Esophagus mucosa (tissue), 1 donor: ENCODE data around the gene RASL12. TPM values are rescaled to one million over a fixed set of nuclear protein-coding genes. Genes with fewer than 3 reads are reported as not detected.
A peak's percentile ranks its signal among the peaks of the same experiment; 100 is the strongest.

Experiments used
- ATAC-seq: fragments of 200-7000 bp; cut with Tn5 transposase; one replicate; pipeline ENCODE4 v1.9.1; 2020
- total RNA-seq: library from RNA; stranded (reverse); gene quantifications from one replicate; pipeline ENCODE4 v1.2.4, GENCODE V29; 2023
- donor health status: DM: yes; HTN: yes; CAD: no.

The RASL12 gene
- total RNA-seq, 1 donor from 2014 or later, result 1.5 TPM

DNA sequence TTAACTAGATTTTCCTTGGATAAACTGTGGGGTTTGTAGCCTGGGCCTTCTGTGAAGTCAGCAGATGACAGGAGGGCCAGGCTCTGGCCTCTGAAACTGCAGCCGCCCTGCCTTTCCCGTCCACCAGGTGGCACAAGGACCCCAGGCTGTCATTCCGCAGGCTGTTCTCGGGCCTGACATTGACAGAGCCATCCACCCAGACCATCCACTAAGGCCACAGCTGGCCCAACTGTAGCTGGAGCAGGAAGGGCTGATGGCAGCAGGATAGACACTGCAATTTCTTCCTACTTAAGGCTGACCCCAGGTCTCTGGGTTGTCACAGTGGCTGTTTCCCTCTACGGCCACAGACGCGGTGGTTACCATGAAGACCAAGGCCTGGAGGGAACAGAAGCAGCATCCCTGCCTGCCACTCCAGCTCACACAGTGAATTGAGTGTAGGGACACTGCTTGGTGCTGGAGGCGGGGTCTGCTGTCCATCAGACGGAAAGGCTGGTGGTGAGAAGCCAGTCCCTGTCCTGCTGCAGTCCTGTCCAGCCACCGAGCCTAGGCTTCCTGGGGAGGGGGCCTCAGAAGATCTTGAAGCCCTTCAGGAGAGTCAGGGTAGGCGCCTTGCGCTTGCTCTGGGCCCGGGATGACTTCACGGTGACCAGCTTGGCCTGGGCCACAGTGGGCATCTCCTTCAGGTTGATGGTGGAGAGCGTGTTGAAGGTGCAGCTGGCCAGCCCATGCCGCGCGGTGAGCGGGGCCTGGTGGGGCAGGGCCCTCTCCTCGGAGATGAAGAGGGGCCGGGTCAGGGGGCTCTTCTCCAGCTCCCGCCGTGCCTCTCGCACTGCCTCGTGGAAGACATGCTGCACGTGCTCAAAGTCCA lies 13.2 kb downstream of the RASL12 start:
- peak; percentile 67 for ATAC-seq

DNA sequence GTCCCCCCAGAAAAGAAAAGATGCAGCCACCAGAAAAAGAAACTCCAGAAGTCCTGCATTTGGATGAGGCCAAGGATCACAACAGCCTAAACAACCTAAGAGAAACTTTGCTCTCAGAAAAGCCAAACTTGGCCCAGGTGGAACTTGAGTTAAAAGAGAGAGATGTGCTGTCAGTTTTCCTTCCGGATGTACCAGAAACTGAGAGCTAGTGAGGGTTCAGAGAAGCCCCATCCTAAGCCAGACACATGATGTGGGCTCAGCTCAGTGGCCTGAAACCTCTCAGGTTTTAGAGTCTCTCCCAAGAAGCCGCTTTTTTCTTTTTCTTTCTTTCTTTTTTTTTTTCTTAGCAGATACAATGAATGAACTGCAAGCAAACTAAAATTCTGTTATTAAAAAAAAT lies 14.8 kb downstream of the RASL12 start:
- ATAC-seq, result no peak

DNA sequence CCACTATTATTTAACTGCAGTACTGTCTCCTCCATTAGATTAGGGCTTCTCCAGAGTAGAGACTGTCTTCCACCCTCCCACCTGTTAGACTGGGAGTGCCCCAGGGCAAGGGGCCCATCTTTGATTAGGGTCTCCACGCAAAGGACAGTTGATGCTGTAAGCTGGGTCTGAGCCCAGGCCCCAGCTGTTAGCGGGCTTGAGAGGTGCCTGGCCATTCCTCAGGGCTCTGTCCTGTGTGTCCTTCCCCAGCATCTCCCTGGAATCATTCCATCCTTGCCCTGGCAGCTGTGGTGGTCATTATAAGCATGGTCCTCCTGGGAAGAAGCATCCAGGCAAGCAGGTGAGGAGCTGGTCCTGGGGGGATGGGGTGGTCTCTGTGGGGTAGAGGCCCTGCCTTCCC lies 16.5 kb downstream of the RASL12 start:
- ATAC-seq, result no peak

DNA sequence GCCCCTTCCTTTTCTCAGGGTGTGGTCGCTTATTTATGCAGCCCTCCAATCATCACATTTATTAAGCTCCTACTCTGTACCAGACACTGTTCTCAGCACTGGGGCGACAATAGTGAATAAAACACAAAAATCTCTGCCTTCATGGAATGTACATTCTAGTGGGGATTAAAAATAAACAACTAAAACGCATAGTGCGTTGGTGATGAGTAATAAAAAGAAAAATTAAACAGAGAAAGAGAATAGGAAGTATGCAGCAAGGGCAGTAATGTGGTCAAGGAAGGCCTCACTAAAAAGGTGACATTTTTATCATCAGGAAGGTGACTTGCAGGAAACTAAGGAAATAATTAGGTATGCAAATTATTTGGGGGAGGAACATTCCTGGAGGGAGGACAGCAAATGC lies 17.5 kb downstream of the RASL12 start:
- ATAC-seq, result no peak

DNA sequence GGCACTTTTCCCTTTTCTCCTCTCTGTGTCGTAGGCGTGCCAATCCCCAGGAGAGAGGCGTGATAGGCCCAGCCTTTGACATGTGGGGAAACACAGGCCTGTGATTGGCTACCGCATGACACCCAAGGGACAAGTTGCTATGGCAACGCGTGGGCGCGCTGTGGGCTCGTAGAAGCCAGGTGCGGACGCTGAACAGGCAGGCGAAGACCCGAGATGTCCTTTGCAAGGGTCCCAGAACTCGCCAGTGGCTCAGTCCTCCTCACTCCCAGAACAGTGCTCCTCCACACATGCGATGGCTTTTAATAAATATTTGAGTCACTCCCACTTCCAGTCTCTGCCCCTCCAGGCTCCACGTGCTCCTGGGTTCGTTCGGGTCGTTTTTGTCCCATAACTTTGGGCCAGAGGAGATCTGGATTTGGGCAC lies 18.4 kb downstream of the RASL12 start:
- peak; percentile 87 for ATAC-seq

DNA sequence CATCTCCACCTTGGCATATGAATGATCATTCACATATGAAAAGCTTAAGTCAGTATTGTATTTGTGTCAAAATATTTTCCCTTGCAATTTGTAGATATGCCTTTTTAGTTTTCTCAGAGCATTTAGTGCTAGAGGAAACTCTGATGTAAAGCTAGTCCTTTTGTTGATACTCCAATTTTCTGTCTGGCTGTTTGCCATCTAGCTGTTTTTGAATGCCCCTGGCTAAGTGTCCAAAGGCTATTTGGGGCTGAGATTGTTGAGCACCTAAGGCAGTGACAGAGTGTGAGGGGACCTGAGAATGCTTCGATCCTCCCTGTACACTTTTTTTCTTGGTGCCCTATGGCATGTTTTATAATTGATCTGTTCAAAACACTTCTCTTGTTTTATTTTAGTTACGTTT lies 19.6 kb downstream of the RASL12 start:
- ATAC-seq, result no peak

DNA sequence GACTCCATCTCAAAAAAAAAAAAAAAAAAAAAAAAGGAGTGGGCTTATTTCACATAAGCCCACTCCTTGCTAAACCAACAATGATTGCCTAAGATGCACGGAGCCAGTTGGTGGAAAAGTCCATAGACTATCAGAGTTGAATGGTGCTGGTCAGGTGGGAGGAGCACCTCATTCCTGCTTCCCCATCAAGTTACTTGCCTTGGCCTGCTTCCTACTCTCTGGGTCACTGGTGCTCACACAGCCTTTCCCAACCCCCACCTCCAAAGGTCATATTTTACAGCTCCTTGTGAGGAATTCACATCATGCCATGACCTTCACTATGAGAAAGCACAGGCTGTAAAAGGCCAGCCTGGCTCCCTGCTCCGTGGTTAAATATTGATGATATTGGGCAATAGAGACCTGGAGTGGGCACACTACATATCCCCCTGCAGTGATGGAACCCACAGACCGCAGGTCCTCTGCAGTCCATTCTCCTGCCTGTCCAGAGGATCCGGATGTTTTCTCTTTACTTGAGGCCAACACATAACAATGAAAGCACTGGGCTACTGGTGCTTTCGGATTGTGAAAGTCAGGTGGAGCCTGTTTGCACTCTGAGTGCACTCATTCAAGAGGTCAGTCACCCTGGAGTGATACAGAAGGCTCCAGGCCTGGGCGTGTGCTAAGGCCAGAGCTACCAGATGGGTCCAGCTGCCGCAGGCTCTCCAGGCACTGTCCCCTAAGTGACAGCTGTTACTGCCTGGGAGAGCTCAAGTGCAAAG lies 22.9 kb downstream of the RASL12 start, which contains the start of gene SLC51B:
SLC51B (plus strand) TSS at position 664 of the 758 bp plus-strand sequence. CDS start 4,618 bp downstream, outside the sequence.
- ATAC-seq, result peak; percentile 67

DNA sequence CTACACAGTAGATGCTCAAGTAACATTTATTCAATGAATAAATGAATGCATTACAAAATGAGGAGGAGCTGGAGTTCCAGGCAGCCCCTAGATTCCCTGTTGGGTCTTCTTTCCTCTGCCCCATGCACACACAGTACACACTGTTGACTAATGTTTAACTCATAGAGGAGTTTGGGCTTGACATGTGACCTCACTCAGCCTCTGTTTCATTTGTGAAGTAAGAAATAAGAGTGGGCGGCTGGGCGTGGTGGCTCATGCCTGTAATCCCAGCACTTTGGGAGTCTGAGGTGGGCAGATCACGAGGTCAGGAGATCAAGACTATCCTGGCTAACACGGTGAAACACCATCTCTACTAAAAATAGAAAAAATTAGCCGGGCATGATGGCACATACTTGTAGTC lies 23.6 kb downstream of the RASL12 start:
- ATAC-seq, result peak; percentile 73

DNA sequence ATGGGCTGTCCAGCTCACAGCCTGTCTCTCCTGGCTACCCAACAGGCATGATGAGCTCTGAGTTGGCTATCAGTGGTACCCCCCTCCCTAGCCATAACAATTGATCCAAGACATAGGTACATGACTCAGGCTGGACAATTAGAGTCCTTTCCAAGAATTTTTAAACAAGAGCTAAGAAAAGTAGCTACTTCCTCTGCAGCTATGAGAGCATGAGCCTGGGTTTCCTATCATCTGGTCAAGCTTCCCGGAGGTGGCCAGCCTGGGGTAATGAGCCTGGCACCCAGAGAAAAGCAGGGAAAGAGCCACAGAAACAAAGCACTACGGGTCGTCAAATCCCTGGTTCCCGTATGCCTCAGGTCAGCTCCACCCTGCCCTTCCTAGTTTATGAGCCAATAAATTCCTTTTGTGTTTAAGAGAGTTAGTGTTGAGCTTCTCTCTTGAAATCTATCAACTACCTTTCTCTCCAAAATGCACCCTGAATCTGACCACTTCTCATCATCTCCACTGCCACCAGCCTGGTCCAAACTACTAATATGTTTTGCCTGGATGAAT lies 24.9 kb downstream of the RASL12 start:
- ATAC-seq, result no peak

DNA sequence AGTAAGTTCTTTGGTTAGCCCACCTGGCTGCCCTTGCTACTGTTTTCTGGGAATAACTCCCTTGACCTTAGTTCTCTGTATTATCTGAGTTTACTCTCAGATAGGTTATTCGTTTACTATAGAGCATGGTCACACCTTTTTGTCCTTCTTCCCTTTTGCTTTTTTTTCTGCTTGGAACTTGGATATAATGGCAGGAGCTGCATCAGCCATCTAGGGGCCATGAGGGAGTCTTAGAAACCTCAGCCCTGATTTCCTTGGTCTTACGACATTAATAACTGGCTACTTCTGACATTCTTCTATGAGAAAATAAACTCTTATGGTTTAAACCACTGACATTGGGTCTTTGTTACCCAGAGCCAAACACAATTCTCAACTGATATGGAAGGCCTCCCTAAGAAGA lies 26.0 kb downstream of the RASL12 start:
- no peak for ATAC-seq

DNA sequence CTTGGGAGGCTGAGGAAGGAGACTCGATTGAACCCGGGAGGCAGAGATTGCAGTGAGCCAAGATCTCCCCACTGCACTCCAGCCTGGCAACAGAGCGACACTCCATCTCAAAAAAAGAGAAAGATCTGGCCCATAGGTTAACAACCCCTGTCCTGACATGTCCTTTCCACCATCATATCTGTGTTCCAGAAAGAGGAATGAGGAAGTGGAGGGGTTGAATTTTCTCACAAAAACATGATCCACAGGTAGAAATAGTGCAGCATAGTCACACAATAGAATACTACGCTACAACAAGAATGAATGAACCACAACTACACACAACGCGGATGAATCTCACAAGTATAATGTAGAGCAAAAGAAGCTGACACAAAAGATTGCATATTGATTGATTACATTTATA lies 27.3 kb downstream of the RASL12 start:
- ATAC-seq, result no peak

DNA sequence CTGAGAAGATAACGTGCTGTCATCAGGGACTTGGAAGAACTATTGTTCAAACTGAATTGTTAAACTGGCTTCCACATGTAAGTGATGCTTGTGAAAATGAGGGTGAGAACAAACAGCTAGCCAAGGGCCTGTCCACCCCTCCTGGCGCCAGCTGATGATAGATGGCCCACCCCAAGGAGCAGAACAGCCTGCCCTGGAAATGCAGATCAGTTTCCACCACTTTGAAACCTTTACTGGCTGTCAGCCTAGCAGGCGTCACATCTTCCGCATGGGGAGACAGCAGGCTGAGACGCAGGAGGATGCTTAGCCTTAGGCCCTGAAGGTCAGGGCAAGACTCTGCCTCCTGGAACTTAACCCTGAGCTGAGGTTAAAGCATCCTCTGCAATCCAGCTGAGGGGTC lies 29.0 kb downstream of the RASL12 start:
- no peak for ATAC-seq

DNA sequence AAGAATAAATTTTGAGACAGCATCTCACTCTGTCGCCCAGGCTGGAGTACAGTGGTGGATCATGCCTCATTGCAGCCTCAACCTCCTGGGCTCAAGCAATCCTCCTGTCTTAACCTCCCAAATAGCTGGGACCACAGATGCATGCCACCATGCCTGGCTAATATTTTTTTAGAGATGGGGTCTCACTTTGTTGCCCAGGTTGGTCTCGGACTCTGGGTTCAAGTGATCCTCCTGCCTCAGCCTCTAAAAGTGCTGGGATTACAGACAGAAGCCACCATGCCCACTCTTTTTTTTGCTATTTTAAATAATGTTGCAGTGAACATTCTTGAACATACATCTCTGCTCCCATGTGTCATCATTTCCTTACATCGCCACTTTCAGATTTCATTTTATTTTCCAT lies 29.4 kb downstream of the RASL12 start:
- ATAC-seq, result no peak

DNA sequence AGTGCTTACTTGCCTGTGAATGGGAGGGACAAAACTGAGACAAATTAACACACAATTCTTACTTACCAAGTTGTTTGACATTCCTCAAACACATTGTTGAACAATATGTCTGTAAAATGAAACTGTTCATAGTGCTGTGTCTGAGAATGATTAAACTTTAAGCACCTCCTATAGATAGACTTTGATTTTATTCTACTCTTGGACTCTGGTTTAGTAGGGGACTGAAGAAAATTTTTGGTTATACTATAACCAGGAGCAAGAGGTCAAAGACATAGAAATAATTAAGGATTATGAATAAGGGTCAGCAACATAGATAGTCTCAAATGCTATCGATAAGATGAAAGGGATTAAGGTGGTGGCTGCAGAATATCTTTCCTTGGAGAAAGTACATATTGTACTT lies 30.5 kb downstream of the RASL12 start:
- ATAC-seq, result no peak

DNA sequence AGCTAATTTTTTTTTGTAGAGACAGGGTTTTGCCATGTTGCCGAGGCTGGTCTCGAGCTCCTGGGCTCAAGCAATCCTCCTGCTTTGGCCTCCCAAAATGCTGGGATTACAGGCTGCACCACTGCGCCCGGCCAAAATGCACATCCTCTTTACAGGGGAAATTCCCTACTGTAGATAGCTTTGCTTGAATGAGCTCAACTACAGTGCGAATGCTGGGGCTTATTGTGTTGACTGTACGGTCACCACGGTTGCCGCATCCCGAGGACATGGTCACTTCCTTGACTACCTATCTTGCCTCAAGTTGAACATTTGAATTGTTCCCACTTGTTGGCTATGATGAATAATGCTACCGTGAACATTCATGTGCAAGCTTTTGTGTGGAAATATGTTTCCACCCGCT lies 33.1 kb downstream of the RASL12 start:
- no peak for ATAC-seq

DNA sequence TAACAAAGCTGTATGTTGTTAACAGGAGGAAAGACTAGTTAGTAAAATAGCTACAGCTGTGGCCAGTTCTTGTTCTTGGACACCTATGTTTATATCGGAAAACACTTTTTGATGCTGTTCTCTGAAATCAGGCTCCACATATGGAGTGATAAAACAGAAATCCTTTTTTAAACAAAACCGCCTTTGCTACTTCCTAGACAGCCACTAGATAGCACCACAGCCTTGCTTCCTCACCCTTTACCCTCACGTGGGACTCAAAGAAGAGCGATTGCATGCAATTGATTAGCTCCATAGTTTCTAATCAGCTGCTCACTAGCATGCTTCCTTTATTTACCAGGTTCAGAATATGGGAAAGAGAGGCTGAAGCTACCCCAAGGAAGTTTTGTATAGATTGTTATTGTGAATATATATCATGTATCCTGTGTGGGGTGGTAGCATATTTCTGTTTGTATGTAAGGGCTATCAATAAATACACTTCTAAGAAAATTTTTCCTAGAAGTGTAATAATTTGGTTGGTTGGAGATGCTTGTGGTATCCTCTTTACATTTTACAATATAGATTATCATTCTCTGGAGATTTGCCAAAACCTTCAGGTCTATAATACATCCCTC lies 34.0 kb downstream of the RASL12 start:
- no peak for ATAC-seq

DNA sequence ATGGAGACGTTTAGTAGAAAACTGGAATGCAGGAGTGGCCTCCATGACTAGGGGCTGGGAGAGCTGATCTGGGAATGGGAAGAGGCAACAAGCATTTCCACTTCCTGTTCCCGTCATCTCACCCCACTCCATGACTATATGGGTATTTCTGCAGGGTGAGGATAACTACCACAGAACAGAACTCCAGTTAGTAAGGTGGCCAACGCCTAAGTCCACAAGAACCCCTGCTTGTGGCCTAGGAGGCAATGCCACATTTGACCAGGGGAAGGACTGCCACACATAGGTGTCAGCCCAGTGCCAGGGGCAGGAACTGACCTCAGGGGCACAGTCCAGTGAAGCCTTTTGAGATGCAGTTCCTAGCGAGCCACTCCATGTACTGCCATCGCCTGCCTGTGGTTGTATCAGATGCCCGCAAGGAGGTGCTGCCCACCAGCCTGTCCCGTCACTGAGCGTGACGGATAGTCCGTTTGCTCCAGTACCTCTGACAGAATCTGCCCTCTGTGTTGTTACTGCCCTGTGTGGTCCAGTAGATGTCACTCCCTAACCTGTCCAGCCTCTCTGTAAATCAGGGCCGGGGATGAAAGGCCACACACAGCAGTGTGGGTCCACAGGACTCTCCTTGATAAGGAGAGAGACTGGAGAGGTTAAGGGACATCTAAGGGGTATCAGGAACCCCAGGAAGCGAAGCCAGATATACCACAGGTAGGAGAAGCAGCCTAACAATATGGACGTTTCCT lies 34.8 kb downstream of the RASL12 start:
- ATAC-seq, result peak; percentile 70

DNA sequence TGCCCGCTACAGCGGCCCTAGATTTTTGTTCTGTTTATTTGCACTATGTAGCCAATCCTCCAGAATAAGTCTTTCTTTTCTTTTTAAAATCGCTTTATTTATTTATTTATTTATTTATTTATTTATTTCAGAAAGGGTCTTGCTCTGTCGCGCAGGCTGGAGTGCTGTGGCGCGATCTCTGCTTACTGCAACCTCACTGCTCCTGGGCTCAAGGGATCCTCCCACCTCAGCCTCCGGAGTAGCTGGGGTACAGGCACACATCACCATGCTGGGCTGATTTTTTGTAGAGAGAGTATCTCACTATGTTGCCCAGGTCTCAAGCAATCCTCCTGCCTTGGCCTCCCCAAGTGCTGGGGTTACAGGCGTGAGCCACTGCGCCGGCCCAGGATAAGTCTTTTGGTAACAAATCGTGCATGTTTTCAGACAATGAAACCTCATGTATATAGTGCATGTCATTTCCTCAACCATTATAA lies 38.0 kb downstream of the RASL12 start:
- no peak for ATAC-seq

DNA sequence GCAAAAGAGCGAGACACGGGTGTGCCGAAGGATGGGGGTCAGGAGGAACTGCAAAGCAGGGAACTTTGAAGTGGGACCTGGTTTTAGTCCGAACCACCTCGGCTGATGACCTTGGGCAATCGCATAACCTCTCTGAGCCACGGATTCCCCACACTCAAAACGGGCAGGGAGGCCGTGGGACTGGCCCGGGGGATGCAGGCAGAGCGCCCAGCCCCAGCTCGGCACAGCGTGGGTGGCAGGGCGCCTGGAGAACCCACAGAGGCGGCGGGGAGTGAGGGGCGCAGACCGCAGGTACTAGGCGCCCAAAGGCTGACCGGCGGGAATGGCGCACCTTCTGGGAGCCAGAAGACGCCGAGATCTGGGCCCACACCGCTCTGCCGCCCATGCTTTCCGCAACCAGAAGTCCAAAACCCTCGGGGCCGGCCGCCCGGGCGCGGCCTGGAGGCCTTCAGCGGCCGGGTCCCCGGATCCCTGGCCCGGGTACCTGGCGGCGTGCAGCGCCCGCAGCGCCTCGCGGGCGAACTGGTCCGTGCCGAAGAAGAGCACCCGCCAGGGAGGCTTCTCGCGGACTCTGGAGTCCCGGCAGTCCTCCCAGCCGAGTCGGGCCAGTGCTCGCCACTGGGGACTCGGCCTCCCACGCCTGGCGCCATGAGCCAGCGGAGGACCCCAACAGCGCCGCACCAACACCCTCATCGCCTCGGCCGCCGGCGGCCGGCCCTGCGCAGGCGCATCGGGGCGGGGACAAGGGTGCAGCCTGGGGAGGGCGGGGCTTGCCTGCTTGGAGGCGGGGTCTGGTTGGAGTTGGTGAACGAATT lies 38.7 kb downstream of the RASL12 start, which contains the start of gene MTFMT:
MTFMT (minus strand) TSS at position 719 of the 815 bp plus-strand sequence; CDS start at position 693, 26 bp downstream.
- ATAC-seq, result peak; percentile 88

DNA sequence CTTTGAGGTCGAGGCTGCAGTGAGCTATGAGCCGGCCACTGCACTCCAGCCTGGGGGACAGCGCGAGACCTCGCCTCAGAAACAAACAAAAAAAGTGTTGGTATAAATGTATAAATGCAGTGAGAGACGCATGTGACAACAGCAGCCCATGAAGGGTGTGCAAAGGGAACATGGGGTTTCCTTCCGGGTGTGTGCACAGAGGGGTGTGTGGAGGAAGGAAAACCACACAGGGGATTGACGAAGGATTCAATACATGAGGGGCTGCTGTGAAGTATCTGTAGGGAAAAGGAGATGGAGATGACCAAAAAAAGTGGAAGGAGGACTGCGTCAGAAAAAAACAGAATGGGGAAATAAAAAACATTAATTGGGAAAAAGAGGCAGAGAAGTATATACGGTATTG lies 39.5 kb downstream of the RASL12 start:
- ATAC-seq, result no peak

DNA sequence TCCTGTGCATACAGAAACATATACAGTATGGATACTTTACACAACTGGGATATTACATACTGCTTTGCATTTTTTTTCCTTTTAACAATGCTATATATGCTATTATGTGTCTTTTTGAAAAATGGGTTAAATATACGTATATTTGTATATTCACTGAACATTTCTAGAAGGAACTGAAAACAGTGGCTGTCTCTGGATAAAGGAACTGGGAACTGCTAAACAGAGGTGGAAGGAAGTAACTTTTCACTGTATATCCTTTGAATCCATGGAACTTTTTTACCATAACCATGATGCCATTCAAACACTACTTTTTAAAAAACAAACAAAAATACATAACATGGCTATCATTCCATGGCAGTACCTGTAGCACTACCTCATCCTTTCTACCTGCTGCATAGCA lies 40.2 kb downstream of the RASL12 start:
- no peak for ATAC-seq
